Stimulated activated CD8-positive, alpha-beta memory T cell treated with anti-CD3 and anti-CD28 coated beads, Interleukin-2, amount 100 ng/mL, for 48 hours (primary cell): ENCODE data around the gene DNAJB7.
"Not testable (repeated sequence)": the region's sequence is repeated elsewhere in the genome, so short reads cannot be mapped to it uniquely, and the experiment has no call there.

Source experiments
- DNase-seq, 2 donors: peaks; one replicate each; pipeline ENCODE4 v3.0.0-alpha.2; 2020; ENCODE audit warnings: low read depth in 2 of 2

Gene DNAJB7

DNA sequence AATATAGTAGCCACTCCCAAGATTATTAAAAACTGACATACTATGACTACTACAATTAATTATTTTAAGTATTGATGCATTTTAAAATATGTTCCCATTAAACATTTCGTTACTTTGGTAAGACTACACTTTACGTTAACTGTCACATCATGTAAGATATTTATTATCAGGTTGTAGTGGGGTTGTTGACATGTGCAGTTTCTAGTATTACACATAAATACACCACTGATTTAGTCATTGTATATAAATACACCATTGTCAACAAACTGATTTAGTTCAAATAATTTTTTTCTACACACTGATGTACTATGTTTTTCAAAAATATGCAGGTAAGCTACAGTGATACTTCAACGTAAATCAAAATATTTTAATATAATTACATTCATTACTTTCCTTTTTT lies 17.0 kb downstream of the DNAJB7 start:
- no peak for DNase-seq

DNA sequence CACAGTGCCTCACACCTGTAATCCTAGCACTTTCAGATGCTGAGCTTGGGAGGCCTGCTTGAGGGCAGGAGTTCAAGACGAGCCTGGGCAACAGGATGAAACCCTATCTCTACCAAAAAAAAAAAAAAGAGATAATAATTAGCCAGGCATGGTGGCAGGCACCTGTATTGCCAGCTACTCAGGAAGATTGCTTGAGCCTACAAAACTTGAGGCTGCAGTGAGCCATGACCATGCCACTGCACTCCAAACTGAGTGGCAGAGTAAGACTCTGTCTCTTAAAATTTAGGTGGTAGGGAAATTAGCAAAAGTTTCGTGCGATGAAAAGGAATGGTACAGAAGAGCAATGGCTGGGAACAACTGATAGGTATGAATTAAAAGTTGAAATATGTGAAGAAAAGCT lies 23.4 kb downstream of the DNAJB7 start:
- no peak for DNase-seq

- no peak for DNase-seq
Observed at GRCh38 chr22:40834619-40835018, 27.3 kb downstream of the DNAJB7 start.

- DNase-seq, result no peak
Observed at GRCh38 chr22:40829131-40829530, 32.8 kb downstream of the DNAJB7 start.

GRCh38 chr22:40826984-40827741 lies 34.8 kb downstream of the DNAJB7 start:
- DNase-seq, result no peak

DNA sequence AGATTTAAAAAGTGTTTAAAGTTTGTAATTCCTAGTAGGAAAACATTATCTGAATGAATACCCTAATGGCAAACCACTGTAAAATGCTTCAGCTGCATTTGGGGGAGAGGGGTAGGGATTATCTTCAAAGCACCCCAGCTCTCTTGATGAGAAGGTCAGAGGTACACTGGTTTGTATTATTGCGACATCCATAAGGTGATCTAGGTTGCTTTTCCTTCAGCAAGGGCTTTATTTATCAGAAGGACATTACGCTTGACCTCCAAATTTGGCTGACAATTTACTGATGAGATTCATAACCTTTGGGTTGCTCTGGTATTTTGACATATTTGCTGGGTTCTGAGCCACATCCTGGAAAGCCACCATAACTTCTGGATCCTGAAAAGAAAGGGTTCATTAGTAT lies 35.6 kb downstream of the DNAJB7 start:
- not testable (repeated sequence) for DNase-seq

DNA sequence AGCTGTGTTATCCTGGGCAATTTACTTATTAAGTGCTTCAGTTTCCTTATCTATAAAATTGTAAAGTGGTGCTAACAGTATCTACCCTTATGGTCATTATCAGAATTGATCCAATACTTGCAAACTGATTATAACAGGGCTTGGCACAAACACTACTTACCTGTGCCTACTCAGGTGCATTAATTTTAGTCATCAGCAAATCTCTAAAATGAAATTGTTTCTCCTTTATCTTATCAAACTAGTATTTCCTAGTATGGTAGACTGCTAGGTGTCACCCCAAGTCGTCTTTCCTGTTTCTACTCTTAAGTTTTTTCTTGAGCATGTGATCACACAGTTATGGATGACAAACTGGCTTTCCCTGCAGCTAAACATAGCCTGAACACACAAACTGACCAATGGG lies 38.5 kb downstream of the DNAJB7 start:
- no peak for DNase-seq

- DNase-seq, result no peak
Observed at GRCh38 chr22:40819599-40820140, 42.2 kb downstream of the DNAJB7 start.

GRCh38 chr22:40818747-40819598 lies 42.9 kb downstream of the DNAJB7 start, which contains the start of gene SLC25A17:
TSS of gene SLC25A17 (minus strand) at chr22:40819346. CDS start at chr22:40819248, 98 bp downstream.
- peak; percentile 82 to 85 for DNase-seq

- peak in 1 of 2 donors; percentile 0 for DNase-seq
Observed at GRCh38 chr22:40818192-40818746, 43.6 kb downstream of the DNAJB7 start.

- DNase-seq, result no peak
Observed at GRCh38 chr22:40817737-40818136, 44.2 kb downstream of the DNAJB7 start.

DNA sequence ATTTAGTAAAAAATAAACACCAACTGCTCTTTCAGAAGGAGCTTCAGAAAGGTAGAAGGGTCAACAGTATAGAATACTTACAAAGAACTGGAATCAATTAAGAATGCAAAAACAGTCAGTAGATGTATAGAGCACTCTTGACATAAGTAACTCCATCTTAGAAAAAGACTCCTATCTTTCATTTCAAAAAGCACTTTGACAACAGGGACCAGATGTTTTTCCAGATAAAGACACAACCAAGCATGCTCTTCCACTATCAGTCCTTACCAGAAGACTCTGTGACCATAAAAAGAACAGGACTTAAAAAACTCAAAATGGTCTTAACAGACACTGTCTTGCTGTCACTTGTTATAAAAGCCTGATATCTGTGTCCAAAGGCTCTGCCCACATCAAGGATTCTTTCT lies 48.0 kb downstream of the DNAJB7 start:
- no peak for DNase-seq
